ENCODE data around the gene S100A4. TPM values are rescaled to one million over a fixed set of nuclear protein-coding genes. Genes with fewer than 3 reads are reported as not detected.

S100A4 gene
- total RNA-seq, 2 experiments from 2014 or later: 628 to 665 TPM

DNA sequence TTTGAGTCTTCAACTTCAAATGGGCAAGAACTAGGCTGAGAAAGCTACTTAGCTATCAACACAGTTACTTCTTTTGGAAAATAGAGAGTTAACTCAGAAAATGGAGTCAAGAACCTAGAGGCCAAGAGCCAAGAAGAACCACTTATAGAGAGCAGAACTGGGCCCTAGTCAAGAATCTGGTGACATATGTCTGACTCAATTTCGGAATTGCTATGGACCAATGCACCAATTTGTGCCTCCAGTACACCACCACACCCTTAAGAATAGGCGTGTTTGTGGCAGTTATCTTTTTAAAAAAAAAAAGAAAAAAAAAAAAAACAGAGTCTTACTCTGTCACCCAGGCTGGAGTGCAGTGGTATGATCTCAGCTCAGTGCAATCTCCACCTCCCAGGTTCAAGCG lies 12.3 kb upstream of the S100A4 start:
- no peaks in the 10 kb centered on the region for H3K36me3 Mint-ChIP-seq (ENCODE audit: low read depth)
- H3K27me3 Mint-ChIP-seq (ENCODE audit: low read depth): peaks cover 2% of the 10 kb centered on the region
- POLR2A ChIA-PET: interaction anchor here (0.9 kb wide), 1 partner anchor 76 kb away, joined by 3 read pairs; the partner anchor contains the start of gene CHTOP
- H3K4me1 Mint-ChIP-seq (ENCODE audit: low read depth): peaks cover 8% of the 10 kb centered on the region
- no peak for DNase-seq
- H3K27ac Mint-ChIP-seq: no peak overlapping the region
- H3K9me3 Mint-ChIP-seq (ENCODE audit: insufficient read depth): no peaks in the 10 kb centered on the region
- no peak for ATAC-seq
- no peak overlapping the region for H3K4me3 Mint-ChIP-seq
- CTCF ChIA-PET: interaction anchor here (0.7 to 2.0 kb wide), 5 partner anchors 10 to 47 kb away, joined by 3 to 12 read pairs (median 6); no protein-coding TSS in a partner anchor

GRCh38 chr1:153556348-153556747 lies 10.7 kb upstream of the S100A4 start:
- no peaks in the 10 kb centered on the region for H3K9me3 Mint-ChIP-seq (ENCODE audit: insufficient read depth)
- H3K27me3 Mint-ChIP-seq (ENCODE audit: low read depth): peaks cover 2% of the 10 kb centered on the region
- DNase-seq (no peak), ATAC-seq (no peak)
- peak overlapping the region; percentile 19 for H3K27ac Mint-ChIP-seq
- no peaks in the 10 kb centered on the region for H3K36me3 Mint-ChIP-seq (ENCODE audit: low read depth)
- ChIA-PET CTCF (interaction anchor here (1.0 to 2.0 kb wide), 5 partner anchors 11 to 71 kb away, joined by 3 to 12 read pairs (median 4); partner anchors contain the start of genes S100A13 and S100A4), POLR2A (interaction anchor here (0.6 to 1.4 kb wide), 3 partner anchors 11 to 21 kb away, joined by 3 to 4 read pairs (median 3); no protein-coding TSS in a partner anchor)
- H3K4me1 Mint-ChIP-seq (ENCODE audit: low read depth): peaks cover 8% of the 10 kb centered on the region
- no peak overlapping the region for H3K4me3 Mint-ChIP-seq

GRCh38 chr1:153553830-153554541 lies 8.4 kb upstream of the S100A4 start:
- Mint-ChIP-seq H3K4me3 (no peak overlapping the region), H3K27me3 (ENCODE audit: low read depth) (peaks cover 5% of the 10 kb centered on the region), H3K9me3 (ENCODE audit: insufficient read depth) (no peaks in the 10 kb centered on the region), H3K27ac (no peak overlapping the region), H3K4me1 (ENCODE audit: low read depth) (peaks cover 12% of the 10 kb centered on the region), H3K36me3 (ENCODE audit: low read depth) (no peaks in the 10 kb centered on the region)
- DNase-seq: no peak
- ATAC-seq: no peak
- POLR2A ChIA-PET: interaction anchor here (1.1 to 2.0 kb wide), 3 partner anchors 8 to 18 kb away, joined by 3 to 7 read pairs (median 5); partner anchors contain the start of genes S100A4 and S100A6
- CTCF ChIA-PET: interaction anchor here (1.3 to 13.7 kb wide), 4 partner anchors 9 to 20 kb away, joined by 3 to 185 read pairs (median 8); partner anchors contain the start of genes S100A4, S100A5 and S100A6

GRCh38 chr1:153553096-153553495 lies 7.5 kb upstream of the S100A4 start:
- ChIA-PET CTCF (interaction anchor here (1.2 to 13.7 kb wide), 4 partner anchors 13 to 43 kb away, joined by 3 to 185 read pairs (median 6); partner anchors contain the start of genes S100A5 and S100A6), POLR2A (interaction anchor here (1.5 to 2.0 kb wide), 2 partner anchors 9 to 17 kb away, joined by 3 to 7 read pairs; partner anchors contain the start of gene S100A6)
- H3K27ac Mint-ChIP-seq: no peak overlapping the region
- no peak for DNase-seq
- H3K9me3 Mint-ChIP-seq (ENCODE audit: insufficient read depth): no peaks in the 10 kb centered on the region
- H3K4me3 Mint-ChIP-seq: no peak overlapping the region
- H3K36me3 Mint-ChIP-seq (ENCODE audit: low read depth): no peaks in the 10 kb centered on the region
- peaks cover 5% of the 10 kb centered on the region for H3K27me3 Mint-ChIP-seq (ENCODE audit: low read depth)
- peaks cover 21% of the 10 kb centered on the region for H3K4me1 Mint-ChIP-seq (ENCODE audit: low read depth)
- no peak for ATAC-seq

GRCh38 chr1:153552335-153552734 lies 6.7 kb upstream of the S100A4 start:
- no peak for ATAC-seq
- ChIA-PET POLR2A (interaction anchor here (0.8 kb wide), 1 partner anchor 438 kb away, joined by 3 read pairs; the partner anchor contains the start of gene RPS27), CTCF (interaction anchor here (1.2 to 13.7 kb wide), 3 partner anchors 16 to 42 kb away, joined by 3 to 185 read pairs (median 9); partner anchors contain the start of gene S100A6)
- Mint-ChIP-seq H3K4me3 (no peak overlapping the region), H3K4me1 (ENCODE audit: low read depth) (peaks cover 26% of the 10 kb centered on the region), H3K27ac (no peak overlapping the region), H3K36me3 (ENCODE audit: low read depth) (no peaks in the 10 kb centered on the region), H3K9me3 (ENCODE audit: insufficient read depth) (no peaks in the 10 kb centered on the region), H3K27me3 (ENCODE audit: low read depth) (peaks cover 5% of the 10 kb centered on the region)
- DNase-seq: no peak

DNA sequence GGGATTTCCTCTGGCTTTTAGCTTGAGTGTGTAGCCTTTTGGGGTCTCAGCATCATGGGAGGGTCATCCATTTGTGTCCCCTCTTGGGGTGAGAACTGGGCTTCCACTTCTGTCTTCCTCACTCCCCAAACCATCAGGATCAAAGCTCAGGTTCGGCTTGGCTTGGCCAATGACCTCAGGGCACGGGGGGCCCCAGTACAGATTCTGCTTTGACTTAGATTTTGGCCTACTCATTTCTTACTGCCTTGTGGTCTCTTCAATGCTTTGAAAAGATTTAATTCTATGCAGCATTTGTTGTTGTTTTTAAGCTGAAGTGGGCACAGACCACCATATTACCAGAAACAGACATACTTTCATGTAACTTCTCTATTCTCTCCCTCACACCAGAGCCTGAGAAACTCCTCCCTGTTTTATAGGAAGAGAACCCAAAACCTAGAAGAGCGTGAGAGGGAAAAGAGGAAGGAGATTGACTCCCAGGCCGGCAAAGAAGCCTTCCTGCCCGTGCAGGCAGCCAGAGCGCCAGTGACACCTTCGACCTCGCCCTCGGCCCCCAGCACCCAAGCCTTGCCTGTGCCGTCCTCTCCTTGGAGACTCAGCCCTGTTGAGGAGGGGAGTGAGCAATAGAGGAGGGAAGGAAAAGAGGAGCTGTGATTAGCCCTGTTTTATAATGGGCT lies 5.4 kb upstream of the S100A4 start:
- peaks cover 3% of the 10 kb centered on the region for H3K27me3 Mint-ChIP-seq (ENCODE audit: low read depth)
- DNase-seq (no peak), ATAC-seq (no peak)
- POLR2A ChIA-PET: interaction anchor here (1.0 to 1.4 kb wide), 4 partner anchors 10 to 26 kb away, joined by 3 to 4 read pairs (median 3); partner anchors contain the start of genes S100A5 and S100A6
- H3K4me3 Mint-ChIP-seq: no peak overlapping the region
- no peak overlapping the region for H3K27ac Mint-ChIP-seq
- peaks cover 37% of the 10 kb centered on the region for H3K4me1 Mint-ChIP-seq (ENCODE audit: low read depth)
- H3K9me3 Mint-ChIP-seq (ENCODE audit: insufficient read depth): no peaks in the 10 kb centered on the region
- no peaks in the 10 kb centered on the region for H3K36me3 Mint-ChIP-seq (ENCODE audit: low read depth)
- CTCF ChIA-PET: interaction anchor here (0.7 to 13.7 kb wide), 9 partner anchors 9 to 56 kb away, joined by 3 to 185 read pairs (median 5); partner anchors contain the start of gene S100A6

- ATAC-seq: no peak
- DNase-seq: no peak
- Mint-ChIP-seq H3K9me3 (ENCODE audit: insufficient read depth) (no peaks in the 10 kb centered on the region), H3K27me3 (ENCODE audit: low read depth) (peaks cover 3% of the 10 kb centered on the region), H3K27ac (peak overlapping the region; percentile 28), H3K36me3 (ENCODE audit: low read depth) (peaks cover 2% of the 10 kb centered on the region), H3K4me3 (no peak overlapping the region), H3K4me1 (ENCODE audit: low read depth) (peaks cover 43% of the 10 kb centered on the region)
- POLR2A ChIA-PET: interaction anchor here (1.0 to 1.4 kb wide), 4 partner anchors 10 to 25 kb away, joined by 3 to 4 read pairs (median 3); partner anchors contain the start of genes S100A5 and S100A6
- CTCF ChIA-PET: interaction anchor here (1.3 to 13.7 kb wide), 6 partner anchors 10 to 55 kb away, joined by 4 to 185 read pairs (median 5); partner anchors contain the start of gene S100A6
These were observed 4.8 kb upstream of the S100A4 start for GRCh38 chr1:153550398-153550758.

- CTCF ChIA-PET: interaction anchor here (1.5 to 13.7 kb wide), 4 partner anchors 10 to 29 kb away, joined by 4 to 185 read pairs (median 5); partner anchors contain the start of gene S100A6
- peaks cover 7% of the 10 kb centered on the region for H3K36me3 Mint-ChIP-seq (ENCODE audit: low read depth)
These were observed 4.3 kb upstream of the S100A4 start for GRCh38 chr1:153549741-153550397.

GRCh38 chr1:153548722-153549688 lies 3.4 kb upstream of the S100A4 start, which contains the start of gene S100A3:
S100A3 (minus strand) TSS chr1:153549258; CDS start chr1:153548485, 773 bp downstream.
- Mint-ChIP-seq H3K4me3 (no peak within 1 kb of the TSS), H3K9me3 (ENCODE audit: insufficient read depth) (no peaks in the 10 kb centered on the region), H3K27ac (peak within 1 kb of the TSS; percentile 45), H3K4me1 (ENCODE audit: low read depth) (peaks cover 54% of the 10 kb centered on the region), H3K27me3 (ENCODE audit: low read depth) (peaks cover 3% of the 10 kb centered on the region), H3K36me3 (ENCODE audit: low read depth) (peaks cover 16% of the 10 kb centered on the region)
- no peak for ATAC-seq
- ChIA-PET POLR2A (no interaction called here), CTCF (interaction anchor here (2.4 to 13.7 kb wide), 3 partner anchors 15 to 38 kb away, joined by 5 to 185 read pairs (median 33); partner anchors contain the start of gene S100A6)
- no peak for DNase-seq

More at GRCh38 chr1:153549741-153550397, 4.3 kb upstream of the S100A4 start:
- no peak for ATAC-seq
- POLR2A ChIA-PET: interaction anchor here (1.0 to 1.2 kb wide), 3 partner anchors 9 to 24 kb away, joined by 3 to 4 read pairs (median 3); partner anchors contain the start of genes S100A5 and S100A6
- Mint-ChIP-seq H3K4me3 (no peak overlapping the region), H3K4me1 (ENCODE audit: low read depth) (peaks cover 48% of the 10 kb centered on the region), H3K27ac (peak overlapping the region; percentile 28), H3K9me3 (ENCODE audit: insufficient read depth) (no peaks in the 10 kb centered on the region), H3K27me3 (ENCODE audit: low read depth) (peaks cover 3% of the 10 kb centered on the region)
- DNase-seq: no peak
